A549 (cell line): Measurements from ENCODE around the gene CNTN4. TPM values are rescaled to one million over a fixed set of nuclear protein-coding genes. Genes with fewer than 3 reads are reported as not detected.
"Not testable (repeated sequence)": the region's sequence is repeated elsewhere in the genome, so short reads cannot be mapped to it uniquely, and the experiment has no call there.

ENCODE experiments used
- ATAC-seq, 2 experiments: fragments of 200-7000 bp in 1 of 2; fragments of >200 bp in 1 of 2; cut with Nextera tagmentation in 1 of 2; cut with Tn5 transposase in 1 of 2; 3 replicates each; pipeline versions ENCODE4 v1.8.0 to v1.9.1; 2018 to 2020; ENCODE audit warnings: mild to moderate bottlenecking in 1 of 2, moderate library complexity in 1 of 2
- CTCF ChIA-PET: fragments of 300-600 bp; sonication (Branson Sonifier 250); formaldehyde crosslinking; extraction: SDS; loops from one replicate; lab custom pipeline; 2021; ENCODE audit warnings: antibody characterized with exemption, inconsistent platforms; lab: Yijun Ruan, JAX
- POLR2A ChIA-PET: fragments of 350-600 bp; formaldehyde crosslinking; extraction: SDS; loops from one replicate; lab custom pipeline; 2021; ENCODE audit warnings: antibody characterized with exemption, inconsistent platforms; lab: Yijun Ruan, JAX
- DNase-seq, 2 experiments: peaks; one replicate each; pipeline versions ENCODE4 v3.0.0 to v3.0.0-alpha.2; 2011 to 2016; ENCODE audit warnings: low read depth in 1 of 2, low spot score in 1 of 2
- FAIRE-seq: peaks from 2 replicates; lab custom pipeline; 2011; peaks lifted over from hg19 to GRCh38; lab: Jason Lieb, UNC
- H3K27ac ChIP-seq, 2 experiments: fragments of >200 bp; sonication (Bioruptor Twin); formaldehyde crosslinking; 3 replicates each; pipeline ENCODE4 v1.5.1; 2016 to 2017
- H3K4me1 ChIP-seq: fragments of >200 bp; sonication (Bioruptor Twin); formaldehyde crosslinking; 3 replicates; pipeline ENCODE4 v1.6.1; 2016
- H3K4me2 ChIP-seq: fragments of >200 bp; sonication (Bioruptor Twin); formaldehyde crosslinking; 3 replicates; pipeline ENCODE4 v1.6.1; 2016
- H3K4me3 ChIP-seq: fragments of >200 bp; sonication (Bioruptor Twin); formaldehyde crosslinking; 3 replicates; pipeline ENCODE4 v1.5.1; 2016
- H3K9me3 ChIP-seq: fragments of >200 bp; sonication (Bioruptor Twin); formaldehyde crosslinking; 3 replicates; pipeline ENCODE4 v1.6.1; 2016
- CHD4 ChIP-seq: fragments of 200-600 bp; sonication (generic); IDR thresholded peaks from 2 replicates; pipeline ENCODE4 v1.6.1; 2016; ENCODE audit warnings: antibody characterized with exemption, mild to moderate bottlenecking, borderline replicate concordance
- EHMT2 ChIP-seq: fragments of 200-600 bp; sonication (generic); IDR thresholded peaks from 2 replicates; pipeline ENCODE4 v1.6.1; 2016; ENCODE audit warnings: antibody characterized with exemption, low read depth, mild to moderate bottlenecking, moderate library complexity
- EP300 ChIP-seq, 2 experiments: fragments of >200 bp; sonication (Bioruptor Twin); formaldehyde crosslinking; IDR thresholded peaks; 2 replicates in 1 of 2; 3 replicates in 1 of 2; pipeline ENCODE4 v1.6.1; 2016 to 2017
- FOSB ChIP-seq: fragments of 250-450 bp; sonication (Bioruptor Pico); IDR thresholded peaks from 2 replicates; pipeline ENCODE4 v1.5.0; 2020; ENCODE audit warnings: mild to moderate bottlenecking, moderate library complexity
- FOSL2 ChIP-seq, 2 experiments: fragments of 450-650 bp in 1 of 2; fragments of >200 bp in 1 of 2; sonication (Bioruptor Twin) in 1 of 2; formaldehyde crosslinking; IDR thresholded peaks; 2 replicates each; pipeline versions ENCODE4 v1.5.0 to v1.6.1; 2016 to 2020; ENCODE audit warnings: mild to moderate bottlenecking in 1 of 2, moderate library complexity in 1 of 2
- FOXS1 ChIP-seq: fragments of 250-450 bp; sonication (Bioruptor Pico); IDR thresholded peaks from 2 replicates; pipeline ENCODE4 v1.5.0; 2020; ENCODE audit warnings: mild to moderate bottlenecking, moderate library complexity
- HOXA7 ChIP-seq: fragments of 250-450 bp; sonication (Bioruptor Pico); IDR thresholded peaks from 2 replicates; pipeline ENCODE4 v1.5.0; 2020; ENCODE audit warnings: mild to moderate bottlenecking, moderate library complexity
- HOXB13 ChIP-seq: fragments of 250-450 bp; sonication (Bioruptor Pico); IDR thresholded peaks from 2 replicates; pipeline ENCODE4 v1.5.0; 2020; ENCODE audit warnings: low read depth, mild to moderate bottlenecking, moderate library complexity
- JUN ChIP-seq, 2 experiments: fragments of >200 bp; sonication (Bioruptor Twin); formaldehyde crosslinking; IDR thresholded peaks; 2 replicates in 1 of 2; 3 replicates in 1 of 2; pipeline ENCODE4 v1.6.1; 2016 to 2017
- KDM1A ChIP-seq: fragments of 200-600 bp; sonication (generic); IDR thresholded peaks from 2 replicates; pipeline ENCODE4 v1.6.1; 2016; ENCODE audit warnings: low read depth, mild to moderate bottlenecking
- MAFK ChIP-seq: fragments of 450-650 bp; IDR thresholded peaks from 2 replicates; pipeline ENCODE4 v1.6.1; 2014; ENCODE audit not compliant: partially characterized antibody
- MAZ ChIP-seq: fragments of 150-350 bp; IDR thresholded peaks from 2 replicates; pipeline ENCODE4 v1.6.1; 2014; ENCODE audit warnings: antibody characterized with exemption, low read depth, low read length, borderline replicate concordance
- NPAS2 ChIP-seq: fragments of 250-450 bp; sonication (Bioruptor Pico); IDR thresholded peaks from 2 replicates; pipeline ENCODE4 v1.8.0; 2022; ENCODE audit warnings: mild to moderate bottlenecking, moderate library complexity, borderline replicate concordance
- PHF8 ChIP-seq: fragments of 200-600 bp; sonication (generic); IDR thresholded peaks from 2 replicates; pipeline ENCODE4 v1.6.1; 2016; ENCODE audit warnings: low read depth, mild to moderate bottlenecking, antibody characterized with exemption, moderate library complexity, borderline replicate concordance
- POLR2AphosphoS2 ChIP-seq: conservative IDR thresholded peaks from 2 replicates; pipeline ENCODE4 v1.6.1; 2012; ENCODE audit warnings: low read length, improper control_type of control experiment, inconsistent platforms
- RAD21 ChIP-seq, 2 experiments: fragments of >200 bp in 1 of 2; sonication (Bioruptor Twin) in 1 of 2; formaldehyde crosslinking in 1 of 2; IDR thresholded peaks in 1 of 2; conservative IDR thresholded peaks in 1 of 2; 2 replicates in 1 of 2; 3 replicates in 1 of 2; pipeline ENCODE4 v1.6.1; 2012 to 2018; ENCODE audit warnings: inconsistent platforms in 1 of 2
- RFX5 ChIP-seq: fragments of 450-650 bp; IDR thresholded peaks from 2 replicates; pipeline ENCODE4 v1.7.1; 2014; ENCODE audit warnings: antibody characterized with exemption, mild to moderate bottlenecking, moderate library complexity
- SREBF2 ChIP-seq: fragments of 450-650 bp; IDR thresholded peaks from 2 replicates; pipeline ENCODE4 v1.6.1; 2014; ENCODE audit warnings: mild to moderate bottlenecking, moderate library complexity
- WGBS: methylation state at CpG from one replicate; pipeline ENCODE4 v1.1.6; 2017; ENCODE audit errors: missing lambda C conversion rate; 5-methylcytosine and 5-hydroxymethylcytosine counted together
- polyA plus RNA-seq, 4 experiments: library from polyadenylated mRNA; depleted of rRNA in 3 of 4; stranded (reverse); fragments of >200 nt; fragmentation: RNase III in 1 of 4; extraction: RNeasy Plus Mini Kit Qiagen cat#74134 plus additional on column Dnase treatment in 1 of 4; gene quantifications; 2 replicates in 3 of 4; 3 replicates in 1 of 4; pipeline ENCODE4 v1.2.3, GENCODE V29; 2011 to 2017
- TF ChIP-seq, protein P1 (sequence below): IDR thresholded peaks from 2 replicates; pipeline ENCODE4 v1.6.1; 2012; ENCODE audit warnings: low read depth, borderline replicate concordance
- TF ChIP-seq, protein P2 (sequence below): fragments of 250-450 bp; sonication (Bioruptor Pico); IDR thresholded peaks from 2 replicates; pipeline ENCODE4 v1.5.0; 2020; ENCODE audit warnings: low read depth, mild to moderate bottlenecking, moderate library complexity
- TF ChIP-seq, protein P3 (sequence below): fragments of 250-450 bp; sonication (Bioruptor Pico); IDR thresholded peaks from 2 replicates; pipeline ENCODE4 v1.5.0; 2021; ENCODE audit warnings: mild to moderate bottlenecking, moderate library complexity, borderline replicate concordance
- TF ChIP-seq, protein P4 (sequence below): fragments of >200 bp; sonication (Bioruptor Twin); formaldehyde crosslinking; IDR thresholded peaks from 3 replicates; pipeline ENCODE4 v1.6.1; 2016

The CNTN4 gene
- polyA plus RNA-seq, 2 of the 4 experiments (the other 2 are of a cell fraction): 0.03 TPM; not detected in 1

DNA sequence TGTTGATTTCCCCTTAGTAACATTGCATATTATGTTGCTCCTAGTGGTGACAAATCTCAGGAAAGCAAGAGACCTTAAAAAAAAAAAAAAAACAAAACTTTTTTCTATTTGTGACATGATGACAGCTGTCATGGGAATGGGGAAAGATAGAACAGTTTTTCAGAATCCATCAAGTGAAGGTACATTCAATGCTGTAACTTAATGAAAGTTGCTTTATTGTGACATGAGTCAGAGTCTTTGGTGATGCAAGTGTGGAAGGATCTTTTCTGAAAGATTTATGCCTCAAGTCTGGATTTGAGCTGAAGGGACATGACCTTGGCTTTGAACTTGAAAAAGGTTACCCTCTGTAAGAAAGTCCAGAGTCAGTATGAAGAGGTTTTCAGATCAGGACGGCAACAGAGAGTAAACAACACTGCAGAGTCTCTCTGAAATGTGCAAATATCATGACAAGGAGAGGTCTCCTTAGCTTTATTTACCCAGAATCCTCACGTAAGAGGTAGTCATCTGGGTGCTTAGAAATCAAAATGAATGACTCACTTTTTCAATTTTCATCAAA, 424.7 kb downstream of the CNTN4 start:
- FAIRE-seq: no peak
- ChIA-PET POLR2A (no interaction called here), CTCF (no interaction called here)
- no peak for DNase-seq
- Histone ChIP-seq H3K27ac (no peak overlapping the region), H3K4me2 (no peak overlapping the region), H3K9me3 (no peaks in the 10 kb centered on the region), H3K4me3 (no peak overlapping the region), H3K4me1 (no peaks in the 10 kb centered on the region)
- no peak for ATAC-seq
- TF ChIP-seq MAFK: no peak
- no peak for TF ChIP-seq SREBF2
- no peak for TF ChIP-seq FOSB (CRISPR knock-in tag)
- TF ChIP-seq CHD4: no peak
- no peak for TF ChIP-seq PHF8
- no peak for TF ChIP-seq KDM1A
- 0% methylated on average over 2 of the region's 2 CpGs for WGBS

DNA sequence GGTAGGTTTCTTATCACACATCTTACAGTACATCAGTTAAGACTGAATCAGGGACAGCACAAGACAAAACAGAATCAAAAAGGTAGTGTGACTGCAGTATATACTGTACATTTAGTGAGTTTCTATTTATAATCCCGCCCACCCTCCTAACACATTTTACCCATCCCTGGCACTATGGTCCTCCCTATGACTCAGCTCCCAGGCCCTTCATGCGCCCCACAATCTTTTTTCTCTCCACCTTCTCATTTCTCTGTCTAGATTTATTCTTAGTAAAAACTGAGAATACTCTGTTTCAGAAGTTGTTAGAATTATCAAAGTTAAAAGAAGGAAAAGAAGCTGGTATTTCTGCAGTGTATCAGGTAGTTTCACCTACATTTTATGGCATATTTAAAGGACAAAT, 427.3 kb downstream of the CNTN4 start:
- POLR2A ChIA-PET: no interaction called here
- TF ChIP-seq HOXA7 (CRISPR knock-in tag) (no peak), POLR2AphosphoS2 (no peak), RAD21 (conservative IDR thresholded peaks at IDR 0.05 in 1 of 2, IDR thresholded peaks at IDR 0.05 in 1 of 2) (no peak), JUN (IDR thresholded peaks at IDR 0.05) (no peak), NPAS2 (CRISPR knock-in tag) (no peak), MAFK (no peak), RFX5 (no peak), MAZ (no peak), FOXS1 (no peak), FOSB (CRISPR knock-in tag) (no peak), EHMT2 (no peak), HOXB13 (CRISPR knock-in tag) (no peak), PHF8 (no peak), FOSL2 (IDR thresholded peaks at IDR 0.05) (no peak), FOSL2 (CRISPR knock-in tag; IDR thresholded peaks at IDR 0.05) (no peak), EP300 (IDR thresholded peaks at IDR 0.05) (no peak), KDM1A (no peak)
- TF ChIP-seq, protein P1, sequence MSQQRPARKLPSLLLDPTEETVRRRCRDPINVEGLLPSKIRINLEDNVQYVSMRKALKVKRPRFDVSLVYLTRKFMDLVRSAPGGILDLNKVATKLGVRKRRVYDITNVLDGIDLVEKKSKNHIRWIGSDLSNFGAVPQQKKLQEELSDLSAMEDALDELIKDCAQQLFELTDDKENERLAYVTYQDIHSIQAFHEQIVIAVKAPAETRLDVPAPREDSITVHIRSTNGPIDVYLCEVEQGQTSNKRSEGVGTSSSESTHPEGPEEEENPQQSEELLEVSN: no peak
- TF ChIP-seq, protein P2, sequence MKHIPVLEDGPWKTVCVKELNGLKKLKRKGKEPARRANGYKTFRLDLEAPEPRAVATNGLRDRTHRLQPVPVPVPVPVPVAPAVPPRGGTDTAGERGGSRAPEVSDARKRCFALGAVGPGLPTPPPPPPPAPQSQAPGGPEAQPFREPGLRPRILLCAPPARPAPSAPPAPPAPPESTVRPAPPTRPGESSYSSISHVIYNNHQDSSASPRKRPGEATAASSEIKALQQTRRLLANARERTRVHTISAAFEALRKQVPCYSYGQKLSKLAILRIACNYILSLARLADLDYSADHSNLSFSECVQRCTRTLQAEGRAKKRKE (CRISPR knock-in tag): no peak
- TF ChIP-seq, protein P3, sequence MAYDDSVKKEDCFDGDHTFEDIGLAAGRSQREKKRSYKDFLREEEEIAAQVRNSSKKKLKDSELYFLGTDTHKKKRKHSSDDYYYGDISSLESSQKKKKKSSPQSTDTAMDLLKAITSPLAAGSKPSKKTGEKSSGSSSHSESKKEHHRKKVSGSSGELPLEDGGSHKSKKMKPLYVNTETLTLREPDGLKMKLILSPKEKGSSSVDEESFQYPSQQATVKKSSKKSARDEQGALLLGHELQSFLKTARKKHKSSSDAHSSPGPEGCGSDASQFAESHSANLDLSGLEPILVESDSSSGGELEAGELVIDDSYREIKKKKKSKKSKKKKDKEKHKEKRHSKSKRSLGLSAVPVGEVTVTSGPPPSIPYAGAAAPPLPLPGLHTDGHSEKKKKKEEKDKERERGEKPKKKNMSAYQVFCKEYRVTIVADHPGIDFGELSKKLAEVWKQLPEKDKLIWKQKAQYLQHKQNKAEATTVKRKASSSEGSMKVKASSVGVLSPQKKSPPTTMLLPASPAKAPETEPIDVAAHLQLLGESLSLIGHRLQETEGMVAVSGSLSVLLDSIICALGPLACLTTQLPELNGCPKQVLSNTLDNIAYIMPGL (CRISPR knock-in tag): no peak
- WGBS: 0% methylated on average over 2 of the region's 2 CpGs
- no peak overlapping the region for H3K4me3 ChIP-seq
- no peak for DNase-seq
- no peak overlapping the region for H3K27ac ChIP-seq
- CTCF ChIA-PET: no interaction called here
- no peak for FAIRE-seq
- ATAC-seq: no peak
- no peaks in the 10 kb centered on the region for H3K9me3 ChIP-seq
- H3K4me2 ChIP-seq: no peak overlapping the region
- H3K4me1 ChIP-seq: no peaks in the 10 kb centered on the region

DNA sequence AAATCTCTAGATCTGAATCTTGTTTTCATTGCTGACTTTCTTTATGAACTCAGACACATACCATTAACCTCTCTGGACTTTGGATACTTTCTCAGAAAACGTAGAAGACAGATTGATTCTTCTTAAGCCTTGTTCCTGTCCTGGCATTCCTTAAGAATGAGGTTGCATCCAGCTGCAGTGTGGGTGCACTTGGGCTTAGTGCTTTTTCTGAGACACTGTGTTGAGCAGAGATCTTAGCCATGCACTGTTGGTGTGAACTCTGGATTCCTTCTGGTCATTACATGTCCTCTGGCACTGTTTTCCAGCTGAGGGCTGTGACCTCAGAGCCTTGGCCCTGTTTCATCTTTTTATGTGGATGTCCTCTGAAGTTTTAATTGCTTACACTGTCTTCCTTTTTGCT, 428.3 kb downstream of the CNTN4 start:
- Histone ChIP-seq H3K4me1 (no peaks in the 10 kb centered on the region), H3K4me2 (no peak overlapping the region), H3K27ac (no peak overlapping the region), H3K9me3 (no peaks in the 10 kb centered on the region)
- no peak for DNase-seq
- no peak for ATAC-seq
- CTCF ChIA-PET: no interaction called here
- 0% methylated on average over 1 of the region's 1 CpG for WGBS
- TF ChIP-seq, protein P4, sequence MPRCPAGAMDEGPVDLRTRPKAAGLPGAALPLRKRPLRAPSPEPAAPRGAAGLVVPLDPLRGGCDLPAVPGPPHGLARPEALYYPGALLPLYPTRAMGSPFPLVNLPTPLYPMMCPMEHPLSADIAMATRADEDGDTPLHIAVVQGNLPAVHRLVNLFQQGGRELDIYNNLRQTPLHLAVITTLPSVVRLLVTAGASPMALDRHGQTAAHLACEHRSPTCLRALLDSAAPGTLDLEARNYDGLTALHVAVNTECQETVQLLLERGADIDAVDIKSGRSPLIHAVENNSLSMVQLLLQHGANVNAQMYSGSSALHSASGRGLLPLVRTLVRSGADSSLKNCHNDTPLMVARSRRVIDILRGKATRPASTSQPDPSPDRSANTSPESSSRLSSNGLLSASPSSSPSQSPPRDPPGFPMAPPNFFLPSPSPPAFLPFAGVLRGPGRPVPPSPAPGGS: no peak
- TF ChIP-seq, all 56 proteins: peak for 0
- FAIRE-seq: no peak
- no peak overlapping the region for H3K4me3 ChIP-seq
- POLR2A ChIA-PET: no interaction called here

DNA sequence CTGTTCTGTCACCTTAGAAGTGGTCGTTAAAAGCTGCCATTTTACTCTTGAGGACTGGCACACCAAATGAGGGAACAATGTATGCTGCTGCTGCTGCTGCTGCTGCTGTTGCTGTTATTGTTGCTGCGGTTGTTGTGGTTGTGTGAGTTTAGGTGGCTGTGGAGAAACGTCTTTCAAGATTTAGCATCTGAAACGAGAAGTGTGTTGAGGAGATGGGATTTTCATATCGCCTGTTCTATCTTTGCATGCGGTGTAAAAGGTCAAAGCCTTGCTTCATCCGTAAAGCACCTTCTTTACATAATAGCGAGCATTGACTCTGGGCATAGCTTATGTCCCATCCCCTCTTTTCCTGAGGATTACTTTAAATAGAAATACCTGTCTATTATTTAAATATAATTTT, 428.7 kb downstream of the CNTN4 start:
- H3K4me1 ChIP-seq, CTCF ChIA-PET, ATAC-seq, H3K4me3 ChIP-seq, POLR2A ChIA-PET, H3K9me3 ChIP-seq, FAIRE-seq, H3K27ac ChIP-seq, H3K4me2 ChIP-seq, DNase-seq: not testable (repeated sequence)
- WGBS: 9% methylated on average over 8 of the region's 8 CpGs

DNA sequence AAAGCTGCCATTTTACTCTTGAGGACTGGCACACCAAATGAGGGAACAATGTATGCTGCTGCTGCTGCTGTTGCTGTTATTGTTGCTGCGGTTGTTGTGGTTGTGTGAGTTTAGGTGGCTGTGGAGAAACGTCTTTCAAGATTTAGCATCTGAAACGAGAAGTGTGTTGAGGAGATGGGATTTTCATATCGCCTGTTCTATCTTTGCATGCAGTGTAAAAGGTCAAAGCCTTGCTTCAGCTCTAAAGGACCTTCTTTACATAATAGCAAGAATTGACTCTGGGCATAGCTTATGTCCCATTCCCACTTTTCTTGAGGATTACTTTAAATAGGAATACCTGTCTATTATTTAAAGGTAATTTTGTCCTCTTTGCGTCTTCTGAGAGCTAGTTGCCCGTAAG, 436.1 kb downstream of the CNTN4 start:
- WGBS: 2% methylated on average over 5 of the region's 6 CpGs
- H3K4me3 ChIP-seq, H3K9me3 ChIP-seq, CTCF ChIA-PET, H3K27ac ChIP-seq, ATAC-seq, DNase-seq, POLR2A ChIA-PET, H3K4me1 ChIP-seq, H3K4me2 ChIP-seq, FAIRE-seq: not testable (repeated sequence)
